GM15510 (cell line): ENCODE data around the gene CYB5RL.

Experiments used
- POLR2A ChIP-seq: IDR thresholded peaks from 3 replicates; pipeline ENCODE4 v1.6.1; 2011; ENCODE audit warnings: borderline replicate concordance; ENCODE audit not compliant: insufficient read length; ENCODE audit errors: extremely low read depth

Gene CYB5RL

GRCh38 chr1:54230507-54231339 lies 30.9 kb upstream of the CYB5RL start:
- no peak for TF ChIP-seq POLR2A

- no peak for TF ChIP-seq POLR2A
Measured at GRCh38 chr1:54229281-54229891, 29.6 kb upstream of the CYB5RL start.

GRCh38 chr1:54228638-54229079 lies 28.8 kb upstream of the CYB5RL start:
- no peak for TF ChIP-seq POLR2A

GRCh38 chr1:54227891-54228310 lies 28.1 kb upstream of the CYB5RL start:
- no peak for TF ChIP-seq POLR2A

- no peak for TF ChIP-seq POLR2A
Measured at GRCh38 chr1:54227091-54227602, 27.3 kb upstream of the CYB5RL start.

- no peak for TF ChIP-seq POLR2A
Measured at GRCh38 chr1:54225986-54226559, 26.2 kb upstream of the CYB5RL start.

- no peak for TF ChIP-seq POLR2A
Measured at GRCh38 chr1:54225378-54225777, 25.5 kb upstream of the CYB5RL start.

GRCh38 chr1:54224233-54224632 lies 24.4 kb upstream of the CYB5RL start:
- TF ChIP-seq POLR2A = no peak

- TF ChIP-seq POLR2A = no peak
Measured at GRCh38 chr1:54223441-54224202, 23.8 kb upstream of the CYB5RL start.

- TF ChIP-seq POLR2A = no peak
Measured at GRCh38 chr1:54222711-54223110, 22.9 kb upstream of the CYB5RL start.

- TF ChIP-seq POLR2A = no peak
Measured at GRCh38 chr1:54221867-54222484, 22.1 kb upstream of the CYB5RL start.

GRCh38 chr1:54221113-54221834 lies 21.4 kb upstream of the CYB5RL start:
- TF ChIP-seq POLR2A = no peak

- no peak for TF ChIP-seq POLR2A
Measured at GRCh38 chr1:54220004-54220811, 20.4 kb upstream of the CYB5RL start.
